Thyroid gland (tissue), 4 donors: ENCODE measurements around the gene CD93. TPM values are rescaled to one million over a fixed set of nuclear protein-coding genes. Genes with fewer than 3 reads are reported as not detected.

ENCODE experiments used
- DNase-seq, 2 donors: peaks; one replicate each; pipeline ENCODE4 v3.0.0-alpha.2; 2019
- H3K27ac ChIP-seq, 3 donors: fragments of 200-600 bp; sonication (generic); 1 replicate in 2 of 3; 2 replicates in 1 of 3; pipeline ENCODE4 v1.5.1; 2016 to 2019; ENCODE audit warnings: mild to moderate bottlenecking in 1 of 3, moderate library complexity in 1 of 3
- H3K27me3 ChIP-seq: fragments of 200-600 bp; sonication (generic); one replicate; pipeline ENCODE4 v1.5.1; 2019
- H3K36me3 ChIP-seq, 2 donors: fragments of 200-600 bp; sonication (generic); one replicate each; pipeline ENCODE4 v1.5.1; 2016 to 2019
- H3K4me1 ChIP-seq, 2 donors: fragments of 200-600 bp; sonication (generic); one replicate each; pipeline ENCODE4 v1.5.1; 2017 to 2019
- H3K4me3 ChIP-seq, 3 donors: fragments of 200-600 bp; sonication (generic); replicated peaks in 1 of 3; 1 replicate in 2 of 3; 2 replicates in 1 of 3; pipeline ENCODE4 v1.5.1; 2016; ENCODE audit warnings: mild to moderate bottlenecking in 1 of 3
- H3K9me3 ChIP-seq: fragments of 200-600 bp; sonication (generic); one replicate; pipeline ENCODE4 v1.5.1; 2017
- CTCF ChIP-seq, 6 experiments: fragments of 200-600 bp in 3 of 6; fragments of 450-650 bp in 3 of 6; sonication (generic) in 3 of 6; IDR thresholded peaks; one replicate each; pipeline ENCODE4 v1.5.1; 2016 to 2019; ENCODE audit warnings: antibody characterized with exemption in 6 of 6, mild to moderate bottlenecking in 2 of 6, inconsistent platforms in 1 of 6, moderate library complexity in 1 of 6
- POLR2A ChIP-seq, 2 donors: fragments of 450-650 bp; IDR thresholded peaks; one replicate each; pipeline ENCODE4 v1.6.1; 2017; ENCODE audit warnings: antibody characterized with exemption in 2 of 2, mild to moderate bottlenecking in 2 of 2, moderate library complexity in 1 of 2
- WGBS, 2 donors: methylation state at CpG; one replicate each; pipeline ENCODE4 v1.1.5; 2017; 5-methylcytosine and 5-hydroxymethylcytosine counted together
- intact Hi-C: fragments of 100-400 bp; cut with DNase I; formaldehyde crosslinking; loops from one replicate; pipeline ENCODE4 v1.15.1; 2023
- total RNA-seq, 4 donors: library from RNA; depleted of rRNA; stranded (reverse); fragments of >200 nt; gene quantifications; one replicate each; pipeline ENCODE4 v1.2.3, GENCODE V29; 2016

Gene CD93
- total RNA-seq, 4 donors from 2014 or later = 13.6 to 53.8 (median 24.0) TPM

GRCh38 chr20:23035731-23036130, 50.4 kb downstream of the CD93 start:
- Histone ChIP-seq H3K4me3 (no peak overlapping the region), H3K27ac (no peak overlapping the region), H3K9me3 (no peaks in the 10 kb centered on the region), H3K27me3 (no peaks in the 10 kb centered on the region), H3K36me3 (no peaks in the 10 kb centered on the region), H3K4me1 (peaks cover 0 to 13% of the 10 kb centered on the region in 2 donors)
- 93 to 95% methylated on average over 41 of the region's 41 CpGs for WGBS, 2 donors
- no peak for DNase-seq
- TF ChIP-seq CTCF (IDR thresholded peaks at IDR 0.05) (no peak), POLR2A (IDR thresholded peaks at IDR 0.05) (no peak)
- intact Hi-C loops = loop anchor here (10.0 kb wide), 1 partner anchor 341 kb away; no protein-coding TSS in a partner anchor

GRCh38 chr20:23034721-23035671, 51.1 kb downstream of the CD93 start, which contains the start of gene SSTR4:
TSS of gene SSTR4 (plus strand) at chr20:23035312. CDS start at chr20:23035484, 172 bp downstream.
- Histone ChIP-seq H3K9me3 (no peaks in the 10 kb centered on the region), H3K36me3 (no peaks in the 10 kb centered on the region), H3K27me3 (no peaks in the 10 kb centered on the region), H3K27ac (no peak within 1 kb of the TSS), H3K4me3 (no peak within 1 kb of the TSS), H3K4me1 (peaks cover 0 to 13% of the 10 kb centered on the region in 2 donors)
- DNase-seq = no peak
- intact Hi-C loops = loop anchor here (10.0 kb wide), 1 partner anchor 340 kb away; no protein-coding TSS in a partner anchor
- TF ChIP-seq CTCF (IDR thresholded peaks at IDR 0.05) = no peak
- TF ChIP-seq POLR2A (IDR thresholded peaks at IDR 0.05) = no peak
- WGBS, 2 donors = 60 to 74% methylated on average over 15 to 18 of the region's 83 CpGs

GRCh38 chr20:23033918-23034317, 52.2 kb downstream of the CD93 start:
- Histone ChIP-seq H3K27me3 (no peaks in the 10 kb centered on the region), H3K4me1 (peaks cover 0 to 13% of the 10 kb centered on the region in 2 donors), H3K4me3 (no peak overlapping the region), H3K9me3 (no peaks in the 10 kb centered on the region), H3K27ac (no peak overlapping the region), H3K36me3 (no peaks in the 10 kb centered on the region)
- intact Hi-C loops = loop anchor here (10.0 kb wide), 1 partner anchor 339 kb away; no protein-coding TSS in a partner anchor
- TF ChIP-seq POLR2A (IDR thresholded peaks at IDR 0.05) (no peak), CTCF (IDR thresholded peaks at IDR 0.05) (no peak)
- DNase-seq = no peak
- 100% methylated on average over 2 to 4 of the region's 4 CpGs for WGBS, 2 donors

- TF ChIP-seq POLR2A (IDR thresholded peaks at IDR 0.05) (no peak), CTCF (IDR thresholded peaks at IDR 0.05) (no peak)
- Histone ChIP-seq H3K36me3 (no peaks in the 10 kb centered on the region), H3K4me1 (peaks cover 0 to 13% of the 10 kb centered on the region in 2 donors), H3K27me3 (no peaks in the 10 kb centered on the region), H3K27ac (no peak overlapping the region), H3K4me3 (no peak overlapping the region), H3K9me3 (no peaks in the 10 kb centered on the region)
- intact Hi-C loops = loop anchor here (10.0 kb wide), 1 partner anchor 338 kb away; no protein-coding TSS in a partner anchor
- WGBS, 2 donors = 69 to 81% methylated on average over 5 of the region's 5 CpGs
- no peak for DNase-seq
Measured at GRCh38 chr20:23032750-23033078, 53.4 kb downstream of the CD93 start.
